Activated CD8-positive, alpha-beta memory T cell treated with anti-CD3 and anti-CD28 coated beads, Interleukin-2, amount 10 ng/mL, durations not matched to agents 7 days and 5 days (primary cell): ENCODE results near the gene AGPAT4. TPM values are rescaled to one million over a fixed set of nuclear protein-coding genes. Genes with fewer than 3 reads are reported as not detected.

Source experiments
- ATAC-seq: fragments of 150-1000 bp; cut with Tn5 transposase; one replicate; pipeline ENCODE4 v1.10.0; 2021; ENCODE audit warnings: moderate library complexity
- CTCF ChIA-PET: fragments of 350-600 bp; sonication (Branson Sonifier 250); formaldehyde crosslinking; loops from one replicate; lab custom pipeline; 2021; ENCODE audit warnings: antibody characterized with exemption; lab: Charles Lee
- DNase-seq: peaks from one replicate; pipeline ENCODE4 v3.0.0-alpha.2; 2020
- H3K27ac Mint-ChIP-seq: one replicate; pipeline ENCODE4 v1.8.0; 2021; ENCODE audit warnings: mild to moderate bottlenecking, mixed read lengths
- H3K27me3 Mint-ChIP-seq: one replicate; pipeline ENCODE4 v1.8.0; 2021; ENCODE audit warnings: mixed read lengths
- H3K36me3 Mint-ChIP-seq: one replicate; pipeline ENCODE4 v1.8.0; 2021; ENCODE audit warnings: mild to moderate bottlenecking, mixed read lengths
- H3K4me1 Mint-ChIP-seq: one replicate; pipeline ENCODE4 v1.8.0; 2021; ENCODE audit warnings: mixed read lengths
- H3K4me3 Mint-ChIP-seq: one replicate; pipeline ENCODE4 v1.8.0; 2021; ENCODE audit warnings: mild to moderate bottlenecking, moderate library complexity, mixed read lengths
- H3K9me3 Mint-ChIP-seq: one replicate; pipeline ENCODE4 v1.8.0; 2022; ENCODE audit warnings: low read depth, mixed read lengths
- total RNA-seq, 2 experiments: library from RNA; stranded (reverse); gene quantifications; one replicate each; pipeline ENCODE4 v1.2.3, GENCODE V29; 2021

AGPAT4 gene
- total RNA-seq, 2 experiments from 2014 or later = 3.1 to 4.1 TPM

GRCh38 chr6:161211380-161212035, 62.4 kb downstream of the AGPAT4 start:
- CTCF ChIA-PET = no interaction called here
- Mint-ChIP-seq H3K4me1 (no peaks in the 10 kb centered on the region), H3K4me3 (no peak overlapping the region), H3K9me3 (peaks cover 13% of the 10 kb centered on the region), H3K36me3 (peaks cover 27% of the 10 kb centered on the region), H3K27ac (no peak overlapping the region), H3K27me3 (no peaks in the 10 kb centered on the region)
- no peak for ATAC-seq
- DNase-seq = no peak

GRCh38 chr6:161210857-161211256, 63.0 kb downstream of the AGPAT4 start:
- Mint-ChIP-seq H3K36me3 (peaks cover 23% of the 10 kb centered on the region), H3K27ac (no peak overlapping the region), H3K4me3 (no peak overlapping the region), H3K4me1 (no peaks in the 10 kb centered on the region), H3K27me3 (no peaks in the 10 kb centered on the region), H3K9me3 (peaks cover 13% of the 10 kb centered on the region)
- CTCF ChIA-PET = no interaction called here
- DNase-seq = no peak
- ATAC-seq = no peak

- CTCF ChIA-PET = no interaction called here
- Mint-ChIP-seq H3K4me3 (no peak overlapping the region), H3K27me3 (no peaks in the 10 kb centered on the region), H3K27ac (no peak overlapping the region), H3K36me3 (peaks cover 7% of the 10 kb centered on the region), H3K9me3 (peaks cover 8% of the 10 kb centered on the region), H3K4me1 (no peaks in the 10 kb centered on the region)
- no peak for DNase-seq
- no peak for ATAC-seq
Observed at GRCh38 chr6:161207200-161207599, 66.7 kb downstream of the AGPAT4 start.

- CTCF ChIA-PET = no interaction called here
- Mint-ChIP-seq H3K9me3 (peaks cover 3% of the 10 kb centered on the region), H3K4me3 (no peak overlapping the region), H3K27ac (no peak overlapping the region), H3K36me3 (peaks cover 3% of the 10 kb centered on the region), H3K27me3 (no peaks in the 10 kb centered on the region), H3K4me1 (no peaks in the 10 kb centered on the region)
- ATAC-seq = no peak
- DNase-seq = no peak
Observed at GRCh38 chr6:161204866-161205557, 68.8 kb downstream of the AGPAT4 start.

- no peaks in the 10 kb centered on the region for H3K27me3 Mint-ChIP-seq
- DNase-seq (no peak), ATAC-seq (no peak)
- no peak overlapping the region for H3K4me3 Mint-ChIP-seq
- no peaks in the 10 kb centered on the region for H3K4me1 Mint-ChIP-seq
- no peaks in the 10 kb centered on the region for H3K36me3 Mint-ChIP-seq
- H3K27ac Mint-ChIP-seq = no peak overlapping the region
- no peaks in the 10 kb centered on the region for H3K9me3 Mint-ChIP-seq
- CTCF ChIA-PET = no interaction called here
Observed at GRCh38 chr6:161200610-161201370, 73.1 kb downstream of the AGPAT4 start.

GRCh38 chr6:161199850-161200249, 74.0 kb downstream of the AGPAT4 start:
- ATAC-seq (no peak), DNase-seq (no peak)
- H3K9me3 Mint-ChIP-seq = peaks cover 2% of the 10 kb centered on the region
- no peaks in the 10 kb centered on the region for H3K27me3 Mint-ChIP-seq
- no peak overlapping the region for H3K4me3 Mint-ChIP-seq
- CTCF ChIA-PET = no interaction called here
- no peaks in the 10 kb centered on the region for H3K36me3 Mint-ChIP-seq
- H3K27ac Mint-ChIP-seq = no peak overlapping the region
- no peaks in the 10 kb centered on the region for H3K4me1 Mint-ChIP-seq

GRCh38 chr6:161198783-161199460, 74.9 kb downstream of the AGPAT4 start:
- ATAC-seq (no peak), DNase-seq (no peak)
- CTCF ChIA-PET = no interaction called here
- Mint-ChIP-seq H3K27ac (no peak overlapping the region), H3K9me3 (peaks cover 4% of the 10 kb centered on the region), H3K4me1 (no peaks in the 10 kb centered on the region), H3K27me3 (no peaks in the 10 kb centered on the region), H3K4me3 (no peak overlapping the region), H3K36me3 (no peaks in the 10 kb centered on the region)

- Mint-ChIP-seq H3K4me3 (no peak overlapping the region), H3K4me1 (no peaks in the 10 kb centered on the region), H3K27ac (no peak overlapping the region), H3K36me3 (no peaks in the 10 kb centered on the region), H3K9me3 (peaks cover 5% of the 10 kb centered on the region), H3K27me3 (no peaks in the 10 kb centered on the region)
- CTCF ChIA-PET = no interaction called here
- ATAC-seq = no peak
- no peak for DNase-seq
Observed at GRCh38 chr6:161198176-161198575, 75.7 kb downstream of the AGPAT4 start.

- H3K27ac Mint-ChIP-seq = no peak overlapping the region
- DNase-seq (no peak), ATAC-seq (no peak)
- H3K27me3 Mint-ChIP-seq = no peaks in the 10 kb centered on the region
- CTCF ChIA-PET = no interaction called here
- no peaks in the 10 kb centered on the region for H3K36me3 Mint-ChIP-seq
- no peak overlapping the region for H3K4me3 Mint-ChIP-seq
- H3K4me1 Mint-ChIP-seq = no peaks in the 10 kb centered on the region
- H3K9me3 Mint-ChIP-seq = peaks cover 14% of the 10 kb centered on the region
Observed at GRCh38 chr6:161195386-161195785, 78.5 kb downstream of the AGPAT4 start.

GRCh38 chr6:161194374-161194773, 79.5 kb downstream of the AGPAT4 start:
- Mint-ChIP-seq H3K4me3 (no peak overlapping the region), H3K9me3 (peaks cover 14% of the 10 kb centered on the region), H3K36me3 (no peaks in the 10 kb centered on the region), H3K27me3 (no peaks in the 10 kb centered on the region), H3K27ac (no peak overlapping the region), H3K4me1 (no peaks in the 10 kb centered on the region)
- DNase-seq (no peak), ATAC-seq (no peak)
- CTCF ChIA-PET = no interaction called here

- Mint-ChIP-seq H3K27me3 (no peaks in the 10 kb centered on the region), H3K27ac (no peak overlapping the region), H3K36me3 (no peaks in the 10 kb centered on the region), H3K4me3 (no peak overlapping the region), H3K9me3 (peaks cover 14% of the 10 kb centered on the region), H3K4me1 (no peaks in the 10 kb centered on the region)
- no peak for ATAC-seq
- no peak for DNase-seq
- CTCF ChIA-PET = no interaction called here
Observed at GRCh38 chr6:161192636-161193411, 81.0 kb downstream of the AGPAT4 start.

- ATAC-seq (no peak), DNase-seq (no peak)
- no peaks in the 10 kb centered on the region for H3K27me3 Mint-ChIP-seq
- no peaks in the 10 kb centered on the region for H3K36me3 Mint-ChIP-seq
- CTCF ChIA-PET = no interaction called here
- peaks cover 2% of the 10 kb centered on the region for H3K4me1 Mint-ChIP-seq
- H3K9me3 Mint-ChIP-seq = peaks cover 14% of the 10 kb centered on the region
- no peak overlapping the region for H3K27ac Mint-ChIP-seq
- H3K4me3 Mint-ChIP-seq = no peak overlapping the region
Observed at GRCh38 chr6:161191671-161192070, 82.2 kb downstream of the AGPAT4 start.

- peaks cover 6% of the 10 kb centered on the region for H3K4me1 Mint-ChIP-seq
- DNase-seq (no peak), ATAC-seq (no peak)
- CTCF ChIA-PET = no interaction called here
- no peak overlapping the region for H3K4me3 Mint-ChIP-seq
- H3K36me3 Mint-ChIP-seq = no peaks in the 10 kb centered on the region
- no peak overlapping the region for H3K27ac Mint-ChIP-seq
- no peaks in the 10 kb centered on the region for H3K27me3 Mint-ChIP-seq
- H3K9me3 Mint-ChIP-seq = peaks cover 14% of the 10 kb centered on the region
Observed at GRCh38 chr6:161191007-161191406, 82.9 kb downstream of the AGPAT4 start.
